Measurements from ENCODE around the gene COX6A2.
A peak's percentile ranks its signal among the peaks of the same experiment; 100 is the strongest.
"Not testable (repeated sequence)": the region's sequence is repeated elsewhere in the genome, so short reads cannot be mapped to it uniquely, and the experiment has no call there.

The COX6A2 gene

DNA sequence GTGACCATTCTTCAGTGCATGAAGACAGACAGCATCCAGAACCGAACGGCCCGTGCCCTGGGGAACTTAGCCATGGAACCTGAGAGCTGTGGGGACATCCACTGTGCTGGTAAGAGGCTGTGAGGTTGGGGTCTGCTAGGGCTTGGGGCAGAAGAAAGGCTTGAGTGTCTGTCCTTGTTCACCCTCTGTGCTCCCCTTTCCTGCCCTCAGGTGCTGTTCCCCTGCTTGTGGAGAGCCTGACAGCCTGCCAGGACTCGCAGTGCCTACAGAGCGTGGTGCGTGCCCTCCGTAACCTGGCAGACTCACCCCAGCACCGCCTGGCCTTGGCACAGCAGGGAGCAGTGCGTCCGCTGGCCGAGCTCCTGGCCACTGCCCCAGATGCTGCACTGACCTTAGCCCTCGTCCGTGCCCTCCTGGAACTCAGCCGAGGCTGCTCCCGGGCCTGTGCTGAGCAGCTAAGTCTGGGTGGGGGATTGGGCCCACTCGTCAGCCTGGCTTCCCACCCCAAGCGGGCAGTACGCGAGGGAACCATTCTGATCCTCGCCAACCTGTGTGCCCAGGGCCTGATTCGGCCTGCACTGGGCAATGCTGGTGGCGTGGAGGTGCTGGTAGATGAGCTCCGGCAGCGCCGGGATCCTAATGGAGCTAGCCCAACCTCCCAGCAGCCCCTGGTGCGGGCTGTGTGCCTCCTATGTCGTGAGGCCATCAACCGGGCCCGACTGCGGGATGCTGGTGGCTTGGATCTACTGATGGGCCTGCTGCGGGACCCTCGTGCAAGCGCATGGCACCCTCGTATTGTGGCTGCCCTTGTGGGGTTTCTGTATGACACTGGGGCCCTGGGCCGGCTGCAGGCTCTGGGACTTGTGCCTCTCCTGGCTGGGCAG, 34.0 kb upstream of the COX6A2 start:
- no peak for DNase-seq

DNA sequence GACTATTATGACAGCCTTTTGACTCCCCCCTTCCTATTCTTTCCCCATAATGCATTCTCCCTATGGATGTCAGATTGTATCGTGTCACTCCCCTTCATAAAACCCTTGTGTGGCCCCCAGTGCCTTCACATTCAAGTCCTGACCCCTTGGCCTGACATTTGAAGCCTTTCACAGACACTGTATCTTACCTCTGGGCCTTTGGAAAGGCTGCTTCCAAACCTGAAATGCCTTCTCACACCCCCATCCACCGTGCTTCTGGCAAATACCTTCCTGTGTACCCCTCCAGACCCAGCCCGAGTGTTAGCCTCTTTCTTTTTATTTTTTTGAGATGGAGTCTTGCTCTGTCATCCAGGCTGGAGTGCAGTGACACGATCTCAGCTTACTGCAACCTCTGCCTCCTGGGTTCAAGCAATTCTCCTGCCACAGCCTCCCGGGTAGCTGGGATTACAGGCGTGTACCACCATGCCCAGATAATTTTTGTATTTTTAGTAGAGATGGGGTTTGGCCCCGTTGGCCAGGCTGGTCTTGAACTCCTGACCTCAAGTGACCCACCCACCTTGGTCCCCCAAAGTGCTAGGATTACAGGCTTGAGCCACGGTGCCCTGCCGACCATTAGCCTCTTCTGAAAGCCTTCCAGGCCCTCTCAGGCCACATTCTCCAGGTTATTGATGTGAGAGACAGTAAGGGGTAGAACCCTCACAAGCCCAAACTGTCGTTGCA, 33.2 kb upstream of the COX6A2 start:
- no peak for DNase-seq

DNA sequence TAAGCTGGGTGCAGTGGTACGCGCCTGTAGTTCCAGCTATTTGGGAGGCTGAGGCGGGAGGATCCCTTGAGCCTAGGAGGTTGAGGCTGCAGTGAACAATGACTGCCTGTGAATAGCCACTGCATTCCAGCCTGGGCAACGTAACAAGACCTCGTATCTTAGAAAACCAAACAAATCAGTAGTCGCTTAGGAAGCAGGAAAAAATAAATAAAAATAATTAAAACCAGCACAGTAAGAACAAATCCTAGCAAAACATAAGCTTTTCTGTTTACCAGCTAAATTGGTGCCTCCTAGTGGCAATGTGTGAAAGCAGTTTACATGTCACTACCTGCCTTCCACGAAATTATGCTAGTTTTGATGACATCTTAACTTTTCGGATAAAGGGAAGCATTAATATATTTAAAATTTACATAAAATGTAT, 32.4 kb upstream of the COX6A2 start:
- peak; percentile 24 for DNase-seq

DNA sequence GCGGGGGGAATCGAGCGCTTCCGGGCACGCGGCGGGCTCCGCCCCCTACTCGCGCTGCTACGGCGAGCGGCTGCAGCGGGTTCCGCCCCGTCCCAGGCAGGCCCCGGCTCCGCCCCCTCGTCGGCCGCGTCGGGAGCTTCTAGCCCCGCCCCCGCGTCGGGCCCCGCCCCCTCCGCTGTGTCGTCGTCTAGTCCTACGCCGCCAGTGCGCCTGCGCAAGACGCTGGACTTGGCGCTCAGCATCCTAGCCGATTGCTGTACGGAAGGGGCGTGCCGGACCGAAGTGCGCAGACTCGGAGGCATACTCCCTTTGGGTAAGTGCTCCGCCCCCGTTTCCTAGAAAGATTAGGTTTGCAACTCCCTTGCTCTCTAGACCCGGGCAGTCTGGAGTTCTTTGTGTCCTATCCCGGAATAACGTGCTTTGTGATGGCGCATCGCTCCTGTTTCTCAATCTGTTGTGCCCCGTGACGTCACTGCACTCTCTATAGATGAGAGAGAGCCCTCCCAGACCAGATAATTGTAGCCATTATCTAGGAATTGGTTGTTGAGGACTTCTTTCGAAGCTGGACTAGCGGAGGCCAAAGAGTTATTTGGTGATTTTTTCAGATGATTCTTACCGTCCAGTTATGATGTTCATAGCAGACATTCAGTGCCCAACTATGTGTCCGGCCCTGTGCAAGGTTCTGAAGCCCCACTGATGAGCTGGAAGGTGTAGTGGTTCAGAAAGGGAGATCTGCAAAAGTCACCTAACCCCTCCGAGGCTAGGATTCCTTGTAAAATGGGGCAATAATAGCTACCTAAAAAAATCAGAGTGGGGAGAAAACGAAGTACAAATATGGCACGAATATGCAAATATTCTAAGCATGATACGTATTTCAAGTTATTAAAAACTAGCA, 31.8 kb upstream of the COX6A2 start:
- DNase-seq: peak; percentile 98

DNA sequence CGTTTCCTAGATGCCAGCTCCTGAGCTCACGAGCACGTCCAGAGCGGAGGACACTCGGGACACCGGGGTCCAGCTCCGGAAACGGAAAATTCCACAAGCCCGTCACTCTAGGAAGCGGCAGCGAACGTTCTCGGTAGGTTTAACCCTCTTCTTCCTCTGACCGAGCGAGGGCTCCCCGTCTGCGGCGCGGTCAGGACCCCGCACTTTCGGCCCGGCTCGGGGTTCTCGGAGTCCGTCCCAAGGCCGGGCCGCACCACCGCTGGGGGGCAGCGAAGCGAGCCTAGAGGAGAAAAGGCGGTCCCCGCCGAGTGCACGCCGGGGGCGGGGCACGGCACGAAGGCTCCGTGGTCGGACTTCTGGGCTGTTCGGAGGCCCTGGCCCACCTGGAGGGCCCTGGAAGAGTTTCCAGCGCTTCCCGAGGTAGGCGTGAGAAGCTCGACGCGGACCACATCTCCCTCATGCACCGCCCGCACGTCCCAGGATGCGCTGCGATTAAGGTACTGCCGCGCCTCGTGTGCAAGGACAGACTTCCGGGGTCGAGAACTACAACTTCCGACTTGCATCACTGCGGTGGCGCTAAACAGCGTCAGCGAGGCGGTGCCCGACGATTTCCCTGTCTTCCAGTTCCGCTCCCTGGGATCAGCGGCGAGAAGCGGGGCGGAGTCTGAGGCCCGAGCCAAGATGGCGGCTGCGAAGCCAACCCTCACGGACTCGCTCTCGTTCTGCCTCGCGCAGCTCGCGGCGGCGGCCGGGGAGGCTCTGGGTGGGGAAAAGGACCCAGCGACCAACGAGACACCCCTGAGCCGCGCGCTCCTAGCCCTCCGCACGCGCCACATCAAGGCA, 30.9 kb upstream of the COX6A2 start, which contains the start of gene ARMC5:
ARMC5 (plus strand) TSS at position 658 of the 843 bp plus-strand sequence; CDS start at position 682, 24 bp downstream.
- DNase-seq: peak; percentile 96

GRCh38 chr16:31458073-31458843, 30.1 kb upstream of the COX6A2 start:
- peak; percentile 30 for DNase-seq

- no peak for DNase-seq
Observed at GRCh38 chr16:31456988-31457360, 28.8 kb upstream of the COX6A2 start.

DNA sequence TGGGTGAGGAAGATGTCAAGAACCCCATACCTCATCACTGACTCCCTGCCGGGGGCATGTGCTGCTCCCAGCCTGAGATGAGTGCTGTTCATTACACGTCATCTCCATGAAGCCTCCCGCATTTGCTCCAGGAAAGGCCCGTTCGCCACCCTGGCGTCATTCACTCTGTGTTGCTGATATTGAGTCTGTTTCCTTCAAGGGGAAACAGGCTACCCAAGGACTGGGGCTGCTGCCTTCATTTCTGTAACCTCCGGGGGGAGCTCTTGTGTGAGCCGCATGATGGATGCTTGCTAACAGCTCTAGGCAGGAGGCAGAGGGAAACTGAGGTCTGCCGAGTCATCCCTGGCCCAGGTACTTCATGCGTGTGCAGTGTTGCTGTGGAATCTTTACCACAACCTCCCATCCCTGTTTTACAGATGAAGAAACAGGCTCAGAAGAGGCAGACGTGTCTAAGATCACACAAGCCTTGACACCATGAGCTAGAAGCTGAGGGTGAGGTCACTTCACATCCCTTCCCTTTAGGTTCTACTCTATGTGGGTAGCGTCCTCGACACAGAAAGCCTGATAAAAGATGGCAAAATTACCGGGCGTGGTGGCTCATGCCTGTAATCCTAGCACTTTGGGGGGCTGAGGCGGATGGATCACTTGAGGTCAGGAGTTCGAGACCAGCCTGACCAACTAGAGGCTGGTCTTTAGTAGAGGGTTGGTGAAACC, 27.6 kb upstream of the COX6A2 start:
- no peak for DNase-seq

DNA sequence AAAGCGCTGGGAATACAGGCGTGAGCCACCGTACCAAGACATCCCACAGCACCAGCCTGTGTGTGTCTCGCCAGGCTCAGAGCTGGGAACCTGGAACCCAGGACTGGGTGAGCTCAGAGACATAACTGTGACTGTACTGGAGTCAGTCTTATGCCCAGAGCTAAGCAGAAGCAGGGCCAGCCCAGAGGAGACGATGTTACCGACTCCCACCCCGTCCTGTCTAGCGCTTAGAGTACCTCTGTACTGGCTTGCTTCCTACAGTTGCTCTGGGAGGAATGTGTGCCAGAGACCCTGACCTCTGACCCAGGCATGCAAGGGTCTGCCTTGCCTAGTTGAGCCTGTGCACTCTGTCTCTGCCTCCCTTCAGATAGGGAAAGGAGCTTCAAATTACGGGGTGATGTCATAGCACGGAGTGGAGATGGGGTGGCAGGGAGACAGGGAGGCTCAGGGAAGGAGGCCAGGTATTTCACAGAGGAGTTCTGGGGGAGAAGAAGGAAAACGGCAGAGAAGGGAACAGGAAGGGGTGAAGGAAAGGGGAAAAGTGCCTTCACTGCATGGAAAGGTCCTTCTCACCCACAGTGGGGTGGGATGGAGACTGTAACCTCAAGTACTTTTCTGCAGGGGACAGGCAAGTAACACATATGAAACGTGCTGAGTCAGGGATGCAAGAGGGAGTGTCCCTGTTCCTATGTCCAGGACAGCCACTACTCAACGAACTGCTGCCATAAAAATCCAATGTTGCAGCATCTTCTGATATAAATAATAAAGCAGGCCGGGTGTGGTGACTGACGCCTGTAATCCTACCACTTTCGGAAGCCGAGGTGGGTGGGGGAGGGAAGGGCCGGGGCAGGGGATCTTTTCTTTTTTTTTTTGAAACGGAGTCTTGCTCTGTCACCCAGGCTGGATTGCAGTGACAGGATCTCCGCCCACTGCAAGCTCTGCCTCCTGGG, 25.4 kb upstream of the COX6A2 start:
- peak; percentile 23 for DNase-seq

DNA sequence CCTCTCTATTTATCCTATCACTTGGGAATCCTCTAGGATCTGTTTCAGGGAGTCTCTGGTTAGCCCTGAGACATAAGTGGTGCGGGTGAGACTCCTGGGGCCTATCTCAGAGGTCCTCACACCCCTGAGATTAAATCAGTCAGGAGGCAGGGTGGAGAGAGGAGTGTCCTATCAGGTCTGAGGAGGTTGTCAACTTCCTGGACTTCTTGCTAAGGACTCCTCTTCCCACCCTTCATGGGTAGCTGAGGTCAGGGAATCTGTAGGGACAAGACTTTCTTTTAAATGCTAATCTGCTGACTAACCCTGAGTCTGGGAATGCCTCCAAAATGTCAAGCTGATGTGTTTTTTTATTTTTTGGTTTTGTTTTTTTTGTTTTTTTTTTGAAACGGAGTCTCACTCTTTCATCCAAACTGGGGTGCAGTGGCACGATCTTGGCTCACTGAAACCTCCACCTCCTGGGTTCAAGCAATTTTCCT, 24.5 kb upstream of the COX6A2 start:
- DNase-seq: no peak

GRCh38 chr16:31451681-31452351, 23.7 kb upstream of the COX6A2 start:
- peak; percentile 80 for DNase-seq

GRCh38 chr16:31451201-31451600, 23.0 kb upstream of the COX6A2 start:
- DNase-seq: no peak

GRCh38 chr16:31445931-31446330, 17.8 kb upstream of the COX6A2 start:
- not testable (repeated sequence) for DNase-seq

DNA sequence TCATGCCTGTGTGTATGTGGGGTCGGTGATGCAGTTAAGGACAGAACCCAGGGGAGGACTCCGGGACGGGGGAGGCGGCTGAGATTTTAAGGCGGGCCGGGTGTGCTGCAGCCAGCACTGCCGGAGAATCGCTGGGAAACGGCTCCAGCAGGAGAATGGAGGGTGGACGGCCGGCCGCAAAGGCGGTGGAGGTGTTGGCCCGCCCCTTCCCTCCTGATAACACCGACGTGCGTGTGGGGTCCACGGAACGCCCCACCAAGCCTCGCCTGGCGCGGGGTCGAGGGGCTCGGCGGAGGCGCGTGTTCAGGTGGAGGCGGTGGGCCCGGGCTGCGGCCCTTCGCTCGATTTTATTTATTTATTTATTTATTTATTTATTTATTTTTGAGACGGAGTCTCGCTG, 13.8 kb upstream of the COX6A2 start:
- DNase-seq: no peak

DNA sequence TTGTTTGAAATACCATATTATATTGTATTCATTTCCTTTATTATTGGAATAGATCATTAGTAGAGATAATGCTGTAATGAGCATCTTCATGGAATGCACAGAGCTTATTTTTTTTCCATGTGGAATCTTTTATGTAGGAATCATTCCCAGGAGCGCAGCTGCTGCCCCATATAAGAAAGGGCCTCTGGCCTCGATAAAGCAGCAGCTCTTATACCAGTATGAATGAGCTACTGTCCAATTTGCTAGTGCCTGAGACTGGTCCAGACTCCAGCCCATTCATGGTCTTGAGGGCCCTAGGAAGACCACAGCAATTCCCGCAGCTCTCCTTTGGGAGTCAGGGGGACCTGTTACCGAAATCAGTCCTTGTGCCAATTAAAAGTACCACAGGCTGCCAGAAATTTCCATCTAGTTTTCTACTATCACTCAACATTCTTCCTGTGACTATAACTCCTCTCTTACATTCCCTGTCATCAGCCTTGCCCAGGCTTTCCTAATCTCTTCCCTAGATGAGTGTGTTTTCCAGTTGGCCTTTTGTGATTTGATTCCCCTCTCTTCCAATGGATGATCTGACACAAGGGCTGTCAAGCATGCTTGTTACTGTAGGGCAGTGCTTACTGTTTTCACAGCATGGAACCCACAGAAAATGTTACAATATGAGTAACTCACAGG, 12.5 kb upstream of the COX6A2 start:
- no peak for DNase-seq

DNA sequence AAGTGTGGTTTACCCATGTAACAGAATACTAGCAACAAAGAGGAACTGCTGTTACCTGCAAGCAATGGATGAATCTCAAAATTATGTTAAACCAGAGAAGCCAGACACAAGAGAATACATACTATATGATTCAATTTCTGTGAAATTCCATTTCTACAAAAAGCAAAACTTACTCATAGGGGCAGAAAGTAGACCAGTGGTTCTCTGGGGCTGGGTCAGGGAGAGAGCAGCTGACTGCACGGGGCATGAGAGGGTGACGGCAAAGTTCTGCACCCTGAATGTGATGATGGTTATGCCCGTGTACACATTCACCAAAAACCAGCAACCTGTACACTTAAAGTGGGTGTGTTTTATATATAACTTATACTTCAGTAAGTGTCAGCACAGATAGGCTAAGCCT, 11.4 kb upstream of the COX6A2 start:
- no peak for DNase-seq

GRCh38 chr16:31439023-31439422, 10.9 kb upstream of the COX6A2 start:
- DNase-seq: not testable (repeated sequence)

DNA sequence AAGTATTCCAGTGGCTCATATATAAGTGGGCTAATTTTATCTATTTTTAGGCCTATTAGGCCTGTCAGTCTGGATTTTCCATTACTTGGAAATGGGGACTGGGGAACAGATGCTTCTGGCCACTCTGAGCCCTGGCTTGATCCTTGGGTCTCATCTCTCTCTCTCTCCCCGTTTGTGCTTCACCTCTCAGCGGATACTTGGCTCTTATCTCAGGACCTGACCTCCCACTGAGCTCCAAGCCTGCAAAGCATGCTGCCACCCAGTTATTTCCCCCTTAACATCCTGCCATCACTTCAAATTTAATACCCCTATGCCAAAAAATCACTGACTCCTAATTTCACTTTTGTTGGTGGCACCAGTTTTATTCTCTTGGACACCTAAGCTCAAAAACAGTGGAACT, 10.3 kb upstream of the COX6A2 start:
- DNase-seq: no peak
